Keratinocyte (primary cell): ENCODE data around the gene TCF21. TPM values are rescaled to one million over a fixed set of nuclear protein-coding genes. Genes with fewer than 3 reads are reported as not detected.
"Not testable (repeated sequence)": the region's sequence is repeated elsewhere in the genome, so short reads cannot be mapped to it uniquely, and the experiment has no call there.

Experiments
- DNase-seq: peaks from one replicate; pipeline ENCODE4 v3.0.0-alpha.2; 2011; ENCODE audit warnings: low read depth, missing footprints, low spot score
- FAIRE-seq: peaks from 2 replicates; lab custom pipeline; 2011; peaks lifted over from hg19 to GRCh38; lab: Jason Lieb, UNC
- H2AFZ ChIP-seq: 2 replicates; pipeline ENCODE4 v1.6.0; 2012; ENCODE audit warnings: low read length, control low read depth, inconsistent platforms; ENCODE audit not compliant: control insufficient read depth
- H3K27ac ChIP-seq: 2 replicates; pipeline ENCODE4 v1.5.1; 2011; ENCODE audit warnings: low read length; ENCODE audit not compliant: control insufficient read depth, insufficient read depth
- H3K27me3 ChIP-seq: 3 replicates; pipeline ENCODE4 v1.6.0; 2011; ENCODE audit warnings: low read length; ENCODE audit not compliant: control insufficient read depth, insufficient read depth; ENCODE audit errors: extremely low read depth
- H3K36me3 ChIP-seq, 2 experiments: 2 replicates in 1 of 2; 3 replicates in 1 of 2; pipeline ENCODE4 v1.5.1; 2011; ENCODE audit warnings: low read length in 2 of 2, mild to moderate bottlenecking in 1 of 2; ENCODE audit not compliant: control insufficient read depth in 2 of 2, insufficient read depth in 2 of 2; ENCODE audit errors: extremely low read depth in 1 of 2
- H3K4me1 ChIP-seq: 3 replicates; pipeline ENCODE4 v1.5.1; 2011; ENCODE audit warnings: low read length; ENCODE audit not compliant: control insufficient read depth, insufficient read depth; ENCODE audit errors: extremely low read depth
- H3K4me2 ChIP-seq: 3 replicates; pipeline ENCODE4 v1.6.0; 2011; ENCODE audit warnings: low read depth, low read length; ENCODE audit not compliant: control insufficient read depth, insufficient read depth; ENCODE audit errors: extremely low read depth
- H3K4me3 ChIP-seq, 3 experiments: fragments of 200-600 bp in 1 of 3; sonication (generic) in 1 of 3; 2 replicates in 2 of 3; 3 replicates in 1 of 3; pipeline ENCODE4 v1.5.1; 2011 to 2016; ENCODE audit warnings: low read length in 3 of 3, mild to moderate bottlenecking in 3 of 3, control low read depth in 2 of 3, inconsistent platforms in 1 of 3, low read depth in 1 of 3, mixed read lengths in 1 of 3, mixed run types in 1 of 3, moderate library complexity in 1 of 3; ENCODE audit not compliant: control insufficient read depth in 2 of 3, insufficient read depth in 2 of 3; ENCODE audit errors: extremely low read depth in 1 of 3
- H3K79me2 ChIP-seq: 2 replicates; pipeline ENCODE4 v1.6.0; 2012; ENCODE audit warnings: low read length; ENCODE audit not compliant: control insufficient read depth, insufficient read depth
- H3K9ac ChIP-seq: 3 replicates; pipeline ENCODE4 v1.6.0; 2011; ENCODE audit warnings: low read length; ENCODE audit not compliant: control insufficient read depth, insufficient read depth; ENCODE audit errors: extremely low read depth
- H3K9me1 ChIP-seq: 3 replicates; pipeline ENCODE4 v1.6.0; 2011; ENCODE audit warnings: low read length; ENCODE audit not compliant: control insufficient read depth, insufficient read depth; ENCODE audit errors: extremely low read depth
- H3K9me3 ChIP-seq: 2 replicates; pipeline ENCODE4 v1.5.1; 2012; ENCODE audit warnings: low read depth, low read length; ENCODE audit not compliant: control insufficient read depth
- H4K20me1 ChIP-seq: 3 replicates; pipeline ENCODE4 v1.6.0; 2011; ENCODE audit warnings: low read length; ENCODE audit not compliant: control insufficient read depth, insufficient read depth; ENCODE audit errors: extremely low read depth
- EZH2 ChIP-seq: IDR thresholded peaks from one replicate; pipeline ENCODE4 v1.6.1; 2012; ENCODE audit warnings: inconsistent platforms, mild to moderate bottlenecking, low read length, moderate library complexity
- dilution Hi-C: fragments of 300-500 bp; cut with MboI; formaldehyde crosslinking; loops from one replicate; pipeline ENCODE4 v1.7.0; 2020; ENCODE audit warnings: low sequenced_read_pairs; ENCODE audit not compliant: extremely low pct_ligation_motif_present
- polyA plus RNA-seq, 5 experiments: library from polyadenylated mRNA; depleted of rRNA in 3 of 5; stranded (reverse) in 3 of 5; stranded (forward) in 1 of 5; unstranded in 1 of 5; fragments of >200 nt; gene quantifications; 1 replicate in 1 of 5; 2 replicates in 3 of 5; 3 replicates in 1 of 5; pipeline versions ENCODE4 v1.2.1 to v1.2.3, GENCODE V29; 2011 to 2012; ENCODE audit warnings: missing spikeins in 2 of 5, low read depth in 1 of 5, low replicate concordance in 1 of 5
- TF ChIP-seq, protein P1 (sequence below), 3 experiments: IDR thresholded peaks in 1 of 3; conservative IDR thresholded peaks in 1 of 3; optimal IDR thresholded peaks in 1 of 3; 2 replicates in 2 of 3; 3 replicates in 1 of 3; pipeline versions ENCODE3 to v1.5.1; 2011; ENCODE audit warnings: low read length in 3 of 3, mild to moderate bottlenecking in 3 of 3, moderate library complexity in 2 of 3, control low read depth in 1 of 3, inconsistent platforms in 1 of 3; ENCODE audit not compliant: insufficient read depth in 2 of 3; ENCODE audit errors: extremely low read depth in 1 of 3

The TCF21 gene
- polyA plus RNA-seq, 1 donor (not counting 4 experiments of a cell fraction or from before 2014, with no cell fraction given), result not detected

DNA sequence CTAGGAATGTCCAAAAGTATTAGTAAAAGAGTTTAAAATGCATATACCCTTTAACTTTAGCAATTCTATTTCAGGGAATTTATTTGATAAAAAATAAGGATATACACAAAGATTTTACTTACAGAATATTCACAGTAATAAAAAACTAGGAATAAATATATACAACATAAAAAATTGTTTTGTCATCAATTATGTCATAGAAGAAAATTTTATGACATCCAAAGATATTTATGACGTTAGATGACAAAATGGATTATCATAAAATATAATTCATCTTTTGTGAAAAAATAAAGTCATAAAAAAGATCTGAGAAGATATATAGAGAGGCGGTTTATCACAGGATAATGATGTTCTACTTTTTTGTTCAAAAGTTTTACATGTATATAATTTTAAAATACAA, 32.0 kb upstream of the TCF21 start:
- FAIRE-seq (no peak), DNase-seq (no peak)
- H3K79me2 ChIP-seq, result no peaks in the 10 kb centered on the region
- H3K9ac ChIP-seq, result no peak overlapping the region
- no peak overlapping the region for H3K4me3 ChIP-seq
- dilution Hi-C loops, result no loop called here
- H3K36me3 ChIP-seq, result no peaks in the 10 kb centered on the region
- peaks cover 39% of the 10 kb centered on the region for H3K27me3 ChIP-seq
- no peaks in the 10 kb centered on the region for H3K9me3 ChIP-seq
- no peak overlapping the region for H2AFZ ChIP-seq
- H3K9me1 ChIP-seq, result no peaks in the 10 kb centered on the region
- no peak overlapping the region for H3K4me2 ChIP-seq
- TF ChIP-seq, protein P1, sequence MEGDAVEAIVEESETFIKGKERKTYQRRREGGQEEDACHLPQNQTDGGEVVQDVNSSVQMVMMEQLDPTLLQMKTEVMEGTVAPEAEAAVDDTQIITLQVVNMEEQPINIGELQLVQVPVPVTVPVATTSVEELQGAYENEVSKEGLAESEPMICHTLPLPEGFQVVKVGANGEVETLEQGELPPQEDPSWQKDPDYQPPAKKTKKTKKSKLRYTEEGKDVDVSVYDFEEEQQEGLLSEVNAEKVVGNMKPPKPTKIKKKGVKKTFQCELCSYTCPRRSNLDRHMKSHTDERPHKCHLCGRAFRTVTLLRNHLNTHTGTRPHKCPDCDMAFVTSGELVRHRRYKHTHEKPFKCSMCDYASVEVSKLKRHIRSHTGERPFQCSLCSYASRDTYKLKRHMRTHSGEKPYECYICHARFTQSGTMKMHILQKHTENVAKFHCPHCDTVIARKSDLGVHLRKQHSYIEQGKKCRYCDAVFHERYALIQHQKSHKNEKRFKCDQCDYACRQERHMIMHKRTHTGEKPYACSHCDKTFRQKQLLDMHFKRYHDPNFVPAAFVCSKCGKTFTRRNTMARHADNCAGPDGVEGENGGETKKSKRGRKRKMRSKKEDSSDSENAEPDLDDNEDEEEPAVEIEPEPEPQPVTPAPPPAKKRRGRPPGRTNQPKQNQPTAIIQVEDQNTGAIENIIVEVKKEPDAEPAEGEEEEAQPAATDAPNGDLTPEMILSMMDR (optimal IDR thresholded peaks at IDR 0.05 in 1 of 3, IDR thresholded peaks at IDR 0.05 in 1 of 3, conservative IDR thresholded peaks at IDR 0.05 in 1 of 3; ENCODE audit: extremely low read depth in 1 of 3, insufficient read depth in 2 of 3, low read length in 3 of 3), result no peak
- TF ChIP-seq EZH2, result no peak
- no peak overlapping the region for H3K27ac ChIP-seq
- no peaks in the 10 kb centered on the region for H3K4me1 ChIP-seq
- H4K20me1 ChIP-seq, result no peaks in the 10 kb centered on the region

DNA sequence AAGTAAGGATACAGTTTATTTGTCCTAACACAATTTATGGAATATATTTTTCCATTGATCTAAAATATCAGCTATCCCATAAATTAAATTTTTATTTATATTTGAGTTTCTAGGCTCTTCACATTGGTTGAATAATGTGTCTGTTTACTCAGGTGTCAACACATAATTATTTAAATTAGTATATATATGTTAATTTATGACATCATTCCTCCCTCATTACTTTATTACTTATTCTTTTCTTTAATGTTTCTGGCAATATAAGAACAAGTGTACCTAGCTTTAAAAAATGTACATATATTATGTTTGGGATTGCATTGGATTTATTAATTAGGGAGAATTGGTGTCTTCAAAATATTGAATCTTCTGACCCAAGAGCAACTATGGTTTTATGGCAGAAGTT, 31.2 kb upstream of the TCF21 start:
- Histone ChIP-seq H3K27ac (no peak overlapping the region), H3K9me1 (no peaks in the 10 kb centered on the region), H2AFZ (no peak overlapping the region), H3K9me3 (no peaks in the 10 kb centered on the region), H3K36me3 (no peaks in the 10 kb centered on the region), H3K9ac (no peak overlapping the region), H3K4me1 (no peaks in the 10 kb centered on the region), H3K79me2 (no peaks in the 10 kb centered on the region), H4K20me1 (no peaks in the 10 kb centered on the region), H3K4me2 (no peak overlapping the region), H3K27me3 (peaks cover 33% of the 10 kb centered on the region), H3K4me3 (no peak overlapping the region)
- FAIRE-seq (no peak), DNase-seq (no peak)
- dilution Hi-C loops, result no loop called here
- TF ChIP-seq EZH2, result no peak
- TF ChIP-seq, protein P1 (optimal IDR thresholded peaks at IDR 0.05 in 1 of 3, IDR thresholded peaks at IDR 0.05 in 1 of 3, conservative IDR thresholded peaks at IDR 0.05 in 1 of 3; ENCODE audit: extremely low read depth in 1 of 3, insufficient read depth in 2 of 3, low read length in 3 of 3), result no peak

DNA sequence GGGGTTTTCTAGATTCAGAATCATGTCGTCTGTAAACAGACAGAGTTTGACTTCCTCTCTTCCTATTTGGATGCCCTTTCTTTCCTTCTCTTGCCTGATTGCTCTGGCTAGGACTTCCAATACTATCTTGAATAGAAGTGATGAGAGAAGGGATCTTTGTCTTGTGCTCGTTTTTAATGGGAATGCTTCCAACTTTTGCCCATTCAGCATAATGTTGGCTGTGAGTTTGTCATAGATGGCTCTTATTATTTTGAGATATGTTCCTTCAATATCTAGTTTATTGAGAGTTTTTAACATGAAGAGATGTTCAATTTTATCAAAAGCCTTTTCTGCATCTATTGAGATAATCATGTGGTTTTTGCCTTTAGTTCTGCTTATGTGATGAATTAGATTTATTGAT, 27.6 kb upstream of the TCF21 start:
- H4K20me1 ChIP-seq, H3K36me3 ChIP-seq, H3K9ac ChIP-seq, H3K27me3 ChIP-seq, H2AFZ ChIP-seq, H3K79me2 ChIP-seq, H3K27ac ChIP-seq, H3K4me1 ChIP-seq, dilution Hi-C loops, H3K4me3 ChIP-seq, H3K9me1 ChIP-seq, H3K4me2 ChIP-seq, H3K9me3 ChIP-seq, FAIRE-seq, DNase-seq: not testable (repeated sequence)
